WI38 (cell line): ENCODE data around the gene EDNRA.

Experiments
- H3K4me3 ChIP-seq: 2 replicates; pipeline ENCODE4 v1.5.1; 2011; ENCODE audit warnings: low read depth, mild to moderate bottlenecking, control low read depth, low read length
- CTCF ChIP-seq: IDR thresholded peaks from 2 replicates; pipeline ENCODE4 v1.5.1; 2012; ENCODE audit warnings: low read depth, mild to moderate bottlenecking, control low read depth, low read length

The EDNRA gene

GRCh38 chr4:147535124-147535523 is 54.2 kb downstream of the EDNRA start:
- H3K4me3 ChIP-seq, result no peak overlapping the region
- TF ChIP-seq CTCF, result no peak

- TF ChIP-seq CTCF, result no peak
- H3K4me3 ChIP-seq, result no peak overlapping the region
Measured at GRCh38 chr4:147538711-147539110, 57.8 kb downstream of the EDNRA start.

- no peak for TF ChIP-seq CTCF
- H3K4me3 ChIP-seq, result no peak overlapping the region
Measured at GRCh38 chr4:147539959-147540358, 59.1 kb downstream of the EDNRA start.

GRCh38 chr4:147542229-147542990 is 61.5 kb downstream of the EDNRA start:
- H3K4me3 ChIP-seq, result no peak overlapping the region
- no peak for TF ChIP-seq CTCF

GRCh38 chr4:147543034-147543433 is 62.1 kb downstream of the EDNRA start:
- H3K4me3 ChIP-seq, result no peak overlapping the region
- TF ChIP-seq CTCF, result no peak

- no peak for TF ChIP-seq CTCF
- H3K4me3 ChIP-seq, result no peak overlapping the region
Measured at GRCh38 chr4:147546349-147546748, 65.5 kb downstream of the EDNRA start.

GRCh38 chr4:147547314-147548056 is 66.6 kb downstream of the EDNRA start:
- H3K4me3 ChIP-seq, result no peak overlapping the region
- no peak for TF ChIP-seq CTCF
